Memory B cell (primary cell): ENCODE data around the gene TBC1D21.

ENCODE experiments used
- ATAC-seq: fragments of 150-1000 bp; cut with Tn5 transposase; 2 replicates; pipeline ENCODE4 v1.10.0; 2021; ENCODE audit warnings: low read depth, mild to moderate bottlenecking, moderate library complexity
- DNase-seq, 2 donors: peaks; one replicate each; pipeline ENCODE4 v3.0.0; 2022; ENCODE audit warnings: low spot score in 2 of 2
- H3K27ac Mint-ChIP-seq: one replicate; pipeline ENCODE4 v1.8.0; 2022; ENCODE audit warnings: mild to moderate bottlenecking, moderate library complexity, mixed read lengths
- H3K27me3 Mint-ChIP-seq: one replicate; pipeline ENCODE4 v1.8.0; 2022; ENCODE audit warnings: mixed read lengths
- H3K36me3 Mint-ChIP-seq: one replicate; pipeline ENCODE4 v1.8.0; 2022; ENCODE audit warnings: mild to moderate bottlenecking, mixed read lengths
- H3K4me1 Mint-ChIP-seq: one replicate; pipeline ENCODE4 v1.8.0; 2022; ENCODE audit warnings: mixed read lengths
- H3K4me3 Mint-ChIP-seq: one replicate; pipeline ENCODE4 v1.8.0; 2022; ENCODE audit warnings: mild to moderate bottlenecking, moderate library complexity, mixed read lengths
- H3K9me3 Mint-ChIP-seq: one replicate; pipeline ENCODE4 v1.8.0; 2022; ENCODE audit warnings: mixed read lengths

Gene TBC1D21

GRCh38 chr15:73902121-73903020 lies 29.0 kb downstream of the TBC1D21 start:
- H3K36me3 Mint-ChIP-seq = peaks cover 3% of the 10 kb centered on the region
- no peak overlapping the region for H3K27ac Mint-ChIP-seq
- no peaks in the 10 kb centered on the region for H3K4me1 Mint-ChIP-seq
- H3K27me3 Mint-ChIP-seq = peaks cover 7% of the 10 kb centered on the region
- ATAC-seq (no peak), DNase-seq (no peak)
- H3K9me3 Mint-ChIP-seq = no peaks in the 10 kb centered on the region
- no peak overlapping the region for H3K4me3 Mint-ChIP-seq

- Mint-ChIP-seq H3K9me3 (no peaks in the 10 kb centered on the region), H3K4me3 (no peak overlapping the region), H3K27ac (no peak overlapping the region), H3K4me1 (no peaks in the 10 kb centered on the region), H3K36me3 (peaks cover 3% of the 10 kb centered on the region), H3K27me3 (peaks cover 7% of the 10 kb centered on the region)
- ATAC-seq = no peak
- DNase-seq = no peak
Measured at GRCh38 chr15:73904026-73904815, 30.9 kb downstream of the TBC1D21 start.

GRCh38 chr15:73905225-73905827 lies 32.0 kb downstream of the TBC1D21 start:
- no peaks in the 10 kb centered on the region for H3K4me1 Mint-ChIP-seq
- H3K4me3 Mint-ChIP-seq = no peak overlapping the region
- H3K36me3 Mint-ChIP-seq = peaks cover 3% of the 10 kb centered on the region
- ATAC-seq = no peak
- H3K27me3 Mint-ChIP-seq = peaks cover 9% of the 10 kb centered on the region
- no peaks in the 10 kb centered on the region for H3K9me3 Mint-ChIP-seq
- DNase-seq = no peak
- no peak overlapping the region for H3K27ac Mint-ChIP-seq

- Mint-ChIP-seq H3K27me3 (peaks cover 12% of the 10 kb centered on the region), H3K4me1 (no peaks in the 10 kb centered on the region), H3K9me3 (no peaks in the 10 kb centered on the region), H3K4me3 (no peak overlapping the region), H3K36me3 (peaks cover 3% of the 10 kb centered on the region), H3K27ac (peak overlapping the region; percentile 8)
- no peak for ATAC-seq
- no peak for DNase-seq
Measured at GRCh38 chr15:73906346-73907034, 33.1 kb downstream of the TBC1D21 start.

GRCh38 chr15:73907035-73907408 lies 33.7 kb downstream of the TBC1D21 start:
- no peak for ATAC-seq
- H3K9me3 Mint-ChIP-seq = no peaks in the 10 kb centered on the region
- H3K27me3 Mint-ChIP-seq = peaks cover 12% of the 10 kb centered on the region
- H3K27ac Mint-ChIP-seq = peak overlapping the region; percentile 8
- peaks cover 3% of the 10 kb centered on the region for H3K36me3 Mint-ChIP-seq
- DNase-seq = no peak
- H3K4me1 Mint-ChIP-seq = no peaks in the 10 kb centered on the region
- H3K4me3 Mint-ChIP-seq = no peak overlapping the region

GRCh38 chr15:73908030-73908821 lies 34.9 kb downstream of the TBC1D21 start:
- H3K36me3 Mint-ChIP-seq = peaks cover 3% of the 10 kb centered on the region
- H3K9me3 Mint-ChIP-seq = no peaks in the 10 kb centered on the region
- H3K27ac Mint-ChIP-seq = no peak overlapping the region
- H3K4me1 Mint-ChIP-seq = no peaks in the 10 kb centered on the region
- DNase-seq (peak; percentile 67 to 76), ATAC-seq (peak; percentile 99)
- H3K4me3 Mint-ChIP-seq = no peak overlapping the region
- peaks cover 11% of the 10 kb centered on the region for H3K27me3 Mint-ChIP-seq

- H3K4me1 Mint-ChIP-seq = no peaks in the 10 kb centered on the region
- no peak overlapping the region for H3K4me3 Mint-ChIP-seq
- DNase-seq = no peak
- H3K27ac Mint-ChIP-seq = no peak overlapping the region
- peaks cover 3% of the 10 kb centered on the region for H3K36me3 Mint-ChIP-seq
- ATAC-seq = no peak
- no peaks in the 10 kb centered on the region for H3K9me3 Mint-ChIP-seq
- peaks cover 9% of the 10 kb centered on the region for H3K27me3 Mint-ChIP-seq
Measured at GRCh38 chr15:73908822-73909122, 35.4 kb downstream of the TBC1D21 start.

- ATAC-seq = no peak
- peaks cover under 1% of the 10 kb centered on the region for H3K36me3 Mint-ChIP-seq
- DNase-seq = no peak
- H3K9me3 Mint-ChIP-seq = no peaks in the 10 kb centered on the region
- H3K27me3 Mint-ChIP-seq = peaks cover 10% of the 10 kb centered on the region
- H3K27ac Mint-ChIP-seq = no peak overlapping the region
- H3K4me1 Mint-ChIP-seq = no peaks in the 10 kb centered on the region
- no peak overlapping the region for H3K4me3 Mint-ChIP-seq
Measured at GRCh38 chr15:73909651-73910050, 36.3 kb downstream of the TBC1D21 start.

- Mint-ChIP-seq H3K4me3 (no peak overlapping the region), H3K4me1 (no peaks in the 10 kb centered on the region), H3K9me3 (no peaks in the 10 kb centered on the region), H3K27ac (no peak overlapping the region), H3K27me3 (peaks cover 9% of the 10 kb centered on the region), H3K36me3 (no peaks in the 10 kb centered on the region)
- no peak for DNase-seq
- ATAC-seq = no peak
Measured at GRCh38 chr15:73910522-73911303, 37.3 kb downstream of the TBC1D21 start.

- H3K4me1 Mint-ChIP-seq = no peaks in the 10 kb centered on the region
- H3K4me3 Mint-ChIP-seq = no peak overlapping the region
- no peak for DNase-seq
- H3K27ac Mint-ChIP-seq = no peak overlapping the region
- no peak for ATAC-seq
- H3K9me3 Mint-ChIP-seq = no peaks in the 10 kb centered on the region
- H3K27me3 Mint-ChIP-seq = peaks cover 9% of the 10 kb centered on the region
- H3K36me3 Mint-ChIP-seq = peaks cover 2% of the 10 kb centered on the region
Measured at GRCh38 chr15:73912030-73912596, 38.7 kb downstream of the TBC1D21 start.

GRCh38 chr15:73914145-73914544 lies 40.8 kb downstream of the TBC1D21 start:
- Mint-ChIP-seq H3K9me3 (peaks cover 3% of the 10 kb centered on the region), H3K27ac (no peak overlapping the region), H3K36me3 (peaks cover 11% of the 10 kb centered on the region), H3K4me3 (no peak overlapping the region), H3K4me1 (no peaks in the 10 kb centered on the region), H3K27me3 (peaks cover 9% of the 10 kb centered on the region)
- DNase-seq = no peak
- ATAC-seq = no peak

- Mint-ChIP-seq H3K4me1 (no peaks in the 10 kb centered on the region), H3K9me3 (peaks cover 3% of the 10 kb centered on the region), H3K27ac (no peak overlapping the region), H3K27me3 (peaks cover 9% of the 10 kb centered on the region), H3K36me3 (peaks cover 11% of the 10 kb centered on the region), H3K4me3 (no peak overlapping the region)
- no peak for ATAC-seq
- DNase-seq = no peak
Measured at GRCh38 chr15:73915082-73915481, 41.7 kb downstream of the TBC1D21 start.
